PC-3 (cell line): ENCODE results near the gene SRGN.

ENCODE experiments used
- CTCF ChIP-seq: fragments of 300-600 bp; sonication (generic); conservative IDR thresholded peaks from 2 replicates; pipeline ENCODE4 v1.5.1; 2017; ENCODE audit warnings: antibody characterized with exemption, low read depth, mild to moderate bottlenecking, low read length
- EZH2 ChIP-seq: fragments of 300-600 bp; sonication (generic); IDR thresholded peaks from one replicate; pipeline ENCODE4 v1.6.1; 2017; ENCODE audit warnings: antibody characterized with exemption, mild to moderate bottlenecking, low read length; ENCODE audit not compliant: unreplicated experiment

- TF ChIP-seq EZH2 (no peak), CTCF (no peak)
These were observed 36.6 kb upstream of the SRGN start for GRCh38 chr10:69051303-69051702.
